ENCODE results near the gene GP9. TPM values are rescaled to one million over a fixed set of nuclear protein-coding genes. Genes with fewer than 3 reads are reported as not detected.

GP9 gene
- total and polyA plus RNA-seq, 10 donors = 1.4 to 14.9 (median 6.5) TPM

DNA sequence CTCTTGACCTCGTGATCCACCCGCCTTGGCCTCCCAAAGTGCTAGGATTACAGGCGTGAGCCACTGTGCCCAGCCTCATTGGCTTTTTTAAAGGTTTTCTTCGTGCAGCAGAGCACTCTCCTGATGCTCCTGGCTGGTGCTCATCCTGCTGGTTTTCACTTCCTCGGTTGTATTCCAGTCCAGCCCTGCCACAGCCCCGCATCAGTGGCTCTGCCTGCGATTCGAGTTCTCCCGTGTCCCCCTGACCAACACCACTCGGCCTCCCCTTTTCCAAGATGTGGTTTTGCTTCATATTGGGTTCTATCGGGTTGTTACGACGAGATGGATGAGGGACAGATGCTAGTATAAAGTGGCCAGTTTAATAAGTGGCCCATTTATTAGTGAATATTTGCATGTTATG, 31.7 kb upstream of the GP9 start:
- no peak for DNase-seq
- WGBS, 5 donors = 91 to 96% (median 93%) methylated on average over 13 of the region's 13 CpGs

DNA sequence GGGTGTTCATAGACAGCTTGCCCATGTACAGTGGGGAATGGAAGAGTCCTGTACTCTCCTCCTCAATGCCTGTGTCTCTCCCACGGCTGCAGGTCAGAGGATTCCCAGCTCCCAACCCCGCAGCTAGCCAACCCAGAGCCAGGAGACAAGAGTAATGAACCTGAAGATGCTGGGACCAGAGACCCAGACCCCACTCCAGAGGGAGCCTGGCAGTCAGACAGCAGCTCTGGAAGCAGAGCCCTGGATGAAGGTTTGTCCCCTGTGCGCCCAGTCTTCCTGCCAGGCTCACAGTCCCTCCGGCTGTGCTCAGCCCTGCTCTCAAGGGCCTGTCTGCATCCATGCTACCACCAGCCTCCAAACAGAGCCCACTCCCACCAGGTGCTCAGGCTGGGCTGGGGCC, 30.0 kb upstream of the GP9 start:
- TF ChIP-seq POLR2AphosphoS5 (IDR thresholded peaks at IDR 0.05) (no peak), POLR2A (IDR thresholded peaks at IDR 0.05) (no peak)
- TF ChIP-seq, protein P1, sequence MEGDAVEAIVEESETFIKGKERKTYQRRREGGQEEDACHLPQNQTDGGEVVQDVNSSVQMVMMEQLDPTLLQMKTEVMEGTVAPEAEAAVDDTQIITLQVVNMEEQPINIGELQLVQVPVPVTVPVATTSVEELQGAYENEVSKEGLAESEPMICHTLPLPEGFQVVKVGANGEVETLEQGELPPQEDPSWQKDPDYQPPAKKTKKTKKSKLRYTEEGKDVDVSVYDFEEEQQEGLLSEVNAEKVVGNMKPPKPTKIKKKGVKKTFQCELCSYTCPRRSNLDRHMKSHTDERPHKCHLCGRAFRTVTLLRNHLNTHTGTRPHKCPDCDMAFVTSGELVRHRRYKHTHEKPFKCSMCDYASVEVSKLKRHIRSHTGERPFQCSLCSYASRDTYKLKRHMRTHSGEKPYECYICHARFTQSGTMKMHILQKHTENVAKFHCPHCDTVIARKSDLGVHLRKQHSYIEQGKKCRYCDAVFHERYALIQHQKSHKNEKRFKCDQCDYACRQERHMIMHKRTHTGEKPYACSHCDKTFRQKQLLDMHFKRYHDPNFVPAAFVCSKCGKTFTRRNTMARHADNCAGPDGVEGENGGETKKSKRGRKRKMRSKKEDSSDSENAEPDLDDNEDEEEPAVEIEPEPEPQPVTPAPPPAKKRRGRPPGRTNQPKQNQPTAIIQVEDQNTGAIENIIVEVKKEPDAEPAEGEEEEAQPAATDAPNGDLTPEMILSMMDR (IDR thresholded peaks at IDR 0.05 in 8 of 11, conservative IDR thresholded peaks at IDR 0.05 in 3 of 11) = no peak
- intact Hi-C loops (cut with DNase I; ENCODE audit: low total_unique reads) = no loop called here
- DNase-seq = no peak
- Histone ChIP-seq H3K9me3 (no peaks in the 10 kb centered on the region), H3K36me3 (no peaks in the 10 kb centered on the region), H3K27ac (no peak overlapping the region), H3K27me3 (replicated peaks in 1 of 7) (no peaks in the 10 kb centered on the region), H3K4me3 (no peak overlapping the region), H3K4me1 (peaks cover 15 to 52% (median 36%) of the 10 kb centered on the region in 6 donors)
- WGBS, 5 donors = 85 to 100% (median 89%) methylated on average over 2 to 4 of the region's 4 CpGs

More for the DNA sequence above, 31.7 kb upstream of the GP9 start:
- H3K36me3 ChIP-seq = no peaks in the 10 kb centered on the region
- H3K9me3 ChIP-seq = no peaks in the 10 kb centered on the region
- peaks cover 11 to 52% (median 30%) of the 10 kb centered on the region in 6 donors for H3K4me1 ChIP-seq
- no peak overlapping the region for H3K27ac ChIP-seq
- H3K4me3 ChIP-seq = no peak overlapping the region
- no peaks in the 10 kb centered on the region for H3K27me3 ChIP-seq (replicated peaks in 1 of 7)
- TF ChIP-seq POLR2AphosphoS5 (IDR thresholded peaks at IDR 0.05) (no peak), POLR2A (IDR thresholded peaks at IDR 0.05) (no peak)
- TF ChIP-seq, protein P1 (IDR thresholded peaks at IDR 0.05 in 8 of 11, conservative IDR thresholded peaks at IDR 0.05 in 3 of 11) = no peak
- intact Hi-C loops (cut with DNase I; ENCODE audit: low total_unique reads) = no loop called here

DNA sequence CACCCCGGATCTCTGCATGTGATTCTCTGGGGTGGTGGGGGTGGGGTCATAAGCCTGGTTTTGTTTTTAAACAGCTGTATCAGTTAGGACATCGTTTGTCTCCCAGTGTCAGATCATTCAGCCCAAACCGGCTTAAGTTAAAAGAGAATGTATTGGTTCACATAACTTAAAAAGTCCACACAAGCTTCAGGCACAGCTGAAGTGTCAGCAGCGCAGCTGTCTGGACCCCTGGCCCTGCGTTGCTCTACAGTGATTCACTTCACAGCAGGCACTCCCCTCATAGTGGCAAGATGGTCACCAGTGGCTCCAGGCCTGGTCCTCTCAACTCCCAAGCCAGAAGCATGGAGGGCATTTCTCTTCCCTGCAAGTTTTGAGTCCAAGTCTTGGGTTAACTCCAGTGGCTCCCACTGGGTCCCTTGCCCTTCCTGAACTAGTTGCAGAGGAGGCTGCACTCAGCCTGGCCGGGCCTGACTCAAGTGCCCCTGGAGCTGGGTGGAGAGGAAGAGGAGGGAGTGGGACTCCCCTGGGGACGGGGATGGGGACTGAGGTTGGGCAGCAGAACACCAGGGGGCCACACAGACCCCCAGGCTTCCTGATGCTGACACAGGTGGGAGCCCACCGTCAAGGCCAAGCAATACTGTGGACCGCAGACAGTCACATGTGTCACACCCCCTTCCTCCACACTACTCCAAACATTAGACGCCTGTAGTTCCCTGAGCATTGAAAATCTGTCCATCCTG, 28.9 kb upstream of the GP9 start:
- H3K4me1 ChIP-seq = peaks cover 9 to 50% (median 33%) of the 10 kb centered on the region in 6 donors
- no peak for DNase-seq
- H3K27me3 ChIP-seq (replicated peaks in 1 of 7) = no peaks in the 10 kb centered on the region
- H3K4me3 ChIP-seq = no peak overlapping the region
- 70 to 87% (median 79%) methylated on average over 8 to 10 of the region's 10 CpGs for WGBS, 5 donors
- intact Hi-C loops (cut with DNase I; ENCODE audit: low total_unique reads) = no loop called here
- H3K9me3 ChIP-seq = no peaks in the 10 kb centered on the region
- TF ChIP-seq, protein P1 (IDR thresholded peaks at IDR 0.05 in 8 of 11, conservative IDR thresholded peaks at IDR 0.05 in 3 of 11) = no peak
- no peak for TF ChIP-seq POLR2A (IDR thresholded peaks at IDR 0.05)
- no peak for TF ChIP-seq POLR2AphosphoS5 (IDR thresholded peaks at IDR 0.05)
- no peak overlapping the region for H3K27ac ChIP-seq
- H3K36me3 ChIP-seq = no peaks in the 10 kb centered on the region

- H3K27ac ChIP-seq = peak overlapping the region in 2 of 8 donors; percentile 11 to 83
- 84 to 93% (median 89%) methylated on average over 10 to 14 of the region's 14 CpGs for WGBS, 5 donors
- no peak for DNase-seq
Measured at GRCh38 chr3:129032716-129033115, 27.9 kb upstream of the GP9 start.

More at GRCh38 chr3:129032716-129033115, 27.9 kb upstream of the GP9 start:
- Histone ChIP-seq H3K9me3 (no peaks in the 10 kb centered on the region), H3K27me3 (replicated peaks in 1 of 7) (no peaks in the 10 kb centered on the region), H3K4me1 (peaks cover 7 to 44% (median 24%) of the 10 kb centered on the region in 6 donors), H3K4me3 (no peak overlapping the region), H3K36me3 (no peaks in the 10 kb centered on the region)
- peak in 1 of 3 donors; percentile 4 for TF ChIP-seq POLR2AphosphoS5 (IDR thresholded peaks at IDR 0.05)
- no peak for TF ChIP-seq POLR2A (IDR thresholded peaks at IDR 0.05)
- intact Hi-C loops (cut with DNase I; ENCODE audit: low total_unique reads) = no loop called here

Data from spleen (tissue), 11 donors.